Psoas muscle (tissue), 8 donors: Measurements from ENCODE around the gene OR6C6. TPM values are rescaled to one million over a fixed set of nuclear protein-coding genes. Genes with fewer than 3 reads are reported as not detected.

Experiments
- ATAC-seq, 4 donors: fragments of 200-7000 bp; cut with Tn5 transposase; one replicate each; pipeline ENCODE4 v1.9.1; 2020; ENCODE audit warnings: moderate library complexity in 3 of 4, mild to moderate bottlenecking in 2 of 4
- DNase-seq, 2 donors: peaks; one replicate each; pipeline ENCODE4 v3.0.0-alpha.2; 2020
- H3K27ac ChIP-seq: fragments of 200-600 bp; one replicate; pipeline ENCODE4 v1.8.0; 2022
- H3K27me3 ChIP-seq, 3 donors: fragments of 200-600 bp in 1 of 3; one replicate each; pipeline versions ENCODE4 v1.6.1 to v1.8.0; 2013 to 2022; ENCODE audit warnings: low read length in 2 of 3, mild to moderate bottlenecking in 2 of 3, moderate library complexity in 1 of 3; ENCODE audit not compliant: insufficient read depth in 3 of 3
- H3K36me3 ChIP-seq, 2 donors: fragments of 200-600 bp in 1 of 2; one replicate each; pipeline versions ENCODE4 v1.6.1 to v1.8.0; 2013 to 2022; ENCODE audit warnings: low read depth in 1 of 2, mild to moderate bottlenecking in 1 of 2, moderate library complexity in 1 of 2; ENCODE audit not compliant: insufficient read depth in 1 of 2
- H3K4me1 ChIP-seq: fragments of 200-600 bp; one replicate; pipeline ENCODE4 v1.8.0; 2022
- H3K4me3 ChIP-seq: fragments of 200-600 bp; one replicate; pipeline ENCODE4 v1.8.0; 2022; ENCODE audit warnings: mild to moderate bottlenecking
- H3K9me3 ChIP-seq: fragments of 200-600 bp; one replicate; pipeline ENCODE4 v1.8.0; 2022
- CTCF ChIP-seq: fragments of 200-600 bp; IDR thresholded peaks from one replicate; pipeline ENCODE4 v1.8.0; 2022; ENCODE audit warnings: antibody characterized with exemption
- WGBS, 3 donors: extraction: QIAGEN DNeasy Blood & Tissue Kit; methylation state at CpG; one replicate each; pipeline versions ENCODE4 v1.1.6 to v1.1.7; 2013; 5-methylcytosine and 5-hydroxymethylcytosine counted together
- intact Hi-C, 2 donors: fragments of 100-400 bp; cut with DNase I; formaldehyde crosslinking; loops; one replicate each; pipeline versions ENCODE4 v1.11.0 to v1.14.2; 2022
- polyA plus RNA-seq, 3 donors: library from polyadenylated mRNA; stranded (reverse); fragments of 200-250 nt; gene quantifications; one replicate each; pipeline ENCODE4 v1.2.3, GENCODE V29; 2013
- total RNA-seq, 4 donors: library from RNA; stranded (reverse); fragmentation: NEBNext Ultra II Directional in 2 of 4; extraction: Animal tissue kit (Norgen Biotek cat#: 25700) in 2 of 4; gene quantifications; one replicate each; pipeline versions ENCODE4 v1.2.1 to v1.2.4, GENCODE V29; 2021 to 2023
- donor health status: healthy with polysubstance abuse.
- donor health status: DM: no; HTN: no; CAD: no; lungs with moderate emphysema.
- donor health status: Bipolar disorder and iron deficiency.
- donor health status: healthy.
- donor health status: DM: yes; HTN: yes; CAD: no.
- donor health status: DM: no; HTN: no; CAD: no.
- donor health status: DM: no; HTN: no; CAD: no.
- donor health status: DM: yes; HTN: yes; CAD: no.

OR6C6 gene
- total and polyA plus RNA-seq, 7 donors: not detected

DNA sequence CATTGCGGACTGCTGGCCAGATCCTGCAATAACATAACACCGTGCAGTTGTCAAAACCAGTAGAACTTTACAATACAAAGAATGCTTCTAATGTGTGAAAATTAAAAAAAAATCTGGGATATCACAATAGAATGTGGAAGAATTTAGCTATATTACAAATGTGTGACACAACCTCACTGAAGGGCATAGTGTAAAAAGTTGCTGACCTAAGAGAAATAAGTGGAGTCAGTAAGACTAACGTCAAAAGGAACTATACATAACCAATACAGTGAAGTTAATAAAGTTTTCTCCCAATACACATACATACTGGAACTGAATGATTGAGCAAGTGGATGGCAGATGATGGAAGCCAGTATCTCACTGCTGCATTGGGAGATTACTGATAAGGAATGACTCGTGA is 39.5 kb downstream of the OR6C6 start:
- no peak for TF ChIP-seq CTCF
- H3K36me3 ChIP-seq: no peaks in the 10 kb centered on the region
- H3K4me1 ChIP-seq: no peaks in the 10 kb centered on the region
- H3K9me3 ChIP-seq: no peaks in the 10 kb centered on the region
- no peak overlapping the region for H3K27ac ChIP-seq
- 90 to 95% (median 93%) methylated on average over 4 of the region's 4 CpGs for WGBS, 3 donors
- no peak for ATAC-seq
- H3K4me3 ChIP-seq: no peak overlapping the region
- DNase-seq: no peak
- intact Hi-C loops: no loop called here
- H3K27me3 ChIP-seq: no peaks in the 10 kb centered on the region

GRCh38 chr12:55253281-55253680 is 43.1 kb downstream of the OR6C6 start:
- TF ChIP-seq CTCF: no peak
- no peak overlapping the region for H3K4me3 ChIP-seq
- DNase-seq: no peak
- H3K4me1 ChIP-seq: no peaks in the 10 kb centered on the region
- no peak overlapping the region for H3K27ac ChIP-seq
- H3K9me3 ChIP-seq: no peaks in the 10 kb centered on the region
- no peak for ATAC-seq
- H3K36me3 ChIP-seq: no peaks in the 10 kb centered on the region
- intact Hi-C loops: no loop called here
- H3K27me3 ChIP-seq: no peaks in the 10 kb centered on the region

- Histone ChIP-seq H3K4me1 (no peaks in the 10 kb centered on the region), H3K27ac (no peak overlapping the region), H3K36me3 (no peaks in the 10 kb centered on the region), H3K9me3 (no peaks in the 10 kb centered on the region), H3K27me3 (no peaks in the 10 kb centered on the region), H3K4me3 (no peak overlapping the region)
- intact Hi-C loops: no loop called here
- WGBS, 3 donors: 53 to 61% (median 58%) methylated on average over 3 of the region's 3 CpGs
- DNase-seq (no peak), ATAC-seq (no peak)
- no peak for TF ChIP-seq CTCF
Observed at GRCh38 chr12:55250944-55251343, 45.4 kb downstream of the OR6C6 start.

GRCh38 chr12:55246159-55246558 is 50.2 kb downstream of the OR6C6 start:
- no peak for ATAC-seq
- WGBS, 3 donors: 23 to 50% (median 24%) methylated on average over 1 of the region's 1 CpG
- no peaks in the 10 kb centered on the region for H3K27me3 ChIP-seq
- intact Hi-C loops: no loop called here
- no peak for TF ChIP-seq CTCF
- no peaks in the 10 kb centered on the region for H3K4me1 ChIP-seq
- no peak for DNase-seq
- no peaks in the 10 kb centered on the region for H3K36me3 ChIP-seq
- H3K4me3 ChIP-seq: no peak overlapping the region
- H3K27ac ChIP-seq: no peak overlapping the region
- H3K9me3 ChIP-seq: no peaks in the 10 kb centered on the region

- no peaks in the 10 kb centered on the region for H3K36me3 ChIP-seq
- H3K4me1 ChIP-seq: no peaks in the 10 kb centered on the region
- no peak within 1 kb of the TSS for H3K4me3 ChIP-seq
- no peaks in the 10 kb centered on the region for H3K9me3 ChIP-seq
- TF ChIP-seq CTCF: no peak
- ATAC-seq (no peak), DNase-seq (no peak)
- no peak within 1 kb of the TSS for H3K27ac ChIP-seq
- intact Hi-C loops: no loop called here
- 82 to 87% (median 85%) methylated on average over 3 of the region's 3 CpGs for WGBS, 3 donors
- H3K27me3 ChIP-seq: no peaks in the 10 kb centered on the region
Observed at GRCh38 chr12:55244309-55244708, 52.1 kb downstream of the OR6C6 start, which contains the start of gene OR6C74. OR6C74 (plus strand) TSS chr12:55244609; CDS start chr12:55247288, 2,679 bp downstream.
